NCI-H524 treated with DMSO at 0.1 percent for 48 hours (cell line): ENCODE results near the gene BCAR3.
"Not testable (repeated sequence)": the region's sequence is repeated elsewhere in the genome, so short reads cannot be mapped to it uniquely, and the experiment has no call there.

Source experiments
- DNase-seq: peaks from one replicate; lab custom pipeline; 2025; lab: John Stamatoyannopoulos, UW

BCAR3 gene

GRCh38 chr1:93705892-93706500, 24.4 kb upstream of the BCAR3 start:
- no peak for DNase-seq

- DNase-seq, result no peak
Measured at GRCh38 chr1:93704052-93704451, 22.4 kb upstream of the BCAR3 start.

GRCh38 chr1:93703643-93704042, 22.0 kb upstream of the BCAR3 start:
- no peak for DNase-seq

DNA sequence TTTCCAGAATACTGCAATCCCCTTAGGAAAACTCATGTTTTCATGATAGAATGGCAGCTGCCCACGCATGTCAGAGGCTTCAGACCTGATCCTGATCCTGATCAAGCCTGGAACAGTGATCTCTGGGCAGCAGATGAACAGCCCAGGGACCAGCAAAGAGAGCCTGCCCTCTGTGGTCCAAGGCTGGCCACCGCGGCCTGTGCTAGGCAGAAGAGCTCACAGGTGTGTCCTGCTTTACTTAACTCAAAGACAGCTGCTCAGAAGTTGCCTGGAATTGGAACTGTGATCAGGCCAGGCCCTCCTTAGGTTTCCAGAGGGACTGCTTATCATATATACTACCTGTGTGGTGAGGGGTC, 21.2 kb upstream of the BCAR3 start:
- DNase-seq, result no peak

DNA sequence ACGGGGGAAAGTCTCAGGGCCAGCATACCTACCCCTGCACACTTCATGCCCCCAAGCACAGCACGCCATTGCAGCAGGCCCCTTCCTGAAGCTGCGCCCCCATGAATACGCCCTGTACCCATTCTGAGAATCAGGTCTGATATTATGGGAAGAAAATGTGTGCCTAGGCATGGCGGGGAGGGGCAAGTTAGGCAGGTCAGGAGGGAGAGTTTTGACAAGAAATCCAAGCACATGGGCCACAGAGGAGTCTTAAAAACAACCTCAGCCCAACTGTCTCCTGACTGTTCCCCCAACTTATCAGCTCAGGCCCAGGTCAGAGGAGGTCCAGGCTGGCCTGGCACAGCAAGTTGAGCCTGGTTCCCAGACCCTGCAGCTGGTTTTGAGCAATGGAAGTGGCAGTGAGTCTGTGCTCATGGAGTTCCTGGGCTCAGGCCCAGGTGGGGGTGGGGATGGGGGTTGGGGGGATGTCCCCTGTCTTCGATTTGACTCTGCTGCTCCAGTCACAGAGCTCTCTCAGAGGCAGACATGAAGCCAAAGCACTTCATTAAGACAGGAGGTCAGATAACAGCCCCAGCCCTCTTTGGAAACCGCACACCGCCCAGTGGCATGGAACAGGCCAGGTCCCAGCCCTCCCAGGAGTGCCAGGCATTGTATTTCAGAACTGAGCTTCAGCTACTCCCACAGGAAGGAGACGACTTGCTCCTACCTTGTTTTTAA, 20.6 kb upstream of the BCAR3 start:
- DNase-seq, result no peak

DNA sequence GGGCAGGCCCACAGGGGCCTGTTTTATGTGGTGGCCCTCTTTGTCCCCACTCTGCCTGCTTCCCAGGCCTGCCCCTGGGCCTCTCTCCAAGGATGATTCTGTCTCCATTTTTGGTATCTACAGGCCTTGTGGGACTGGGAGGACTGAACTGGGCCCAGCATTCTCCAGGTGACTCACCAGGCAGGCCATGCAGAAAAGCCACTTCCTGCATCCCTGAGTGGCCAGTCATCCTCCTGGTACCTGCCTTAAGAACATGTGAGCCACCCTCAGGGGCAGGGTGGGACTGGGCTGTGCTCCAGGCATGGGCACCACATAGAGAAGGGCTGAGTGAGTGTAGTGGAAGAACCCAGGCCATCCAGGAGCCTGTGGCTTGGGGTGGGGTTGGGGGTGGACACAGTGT, 20.0 kb upstream of the BCAR3 start:
- DNase-seq, result no peak

DNA sequence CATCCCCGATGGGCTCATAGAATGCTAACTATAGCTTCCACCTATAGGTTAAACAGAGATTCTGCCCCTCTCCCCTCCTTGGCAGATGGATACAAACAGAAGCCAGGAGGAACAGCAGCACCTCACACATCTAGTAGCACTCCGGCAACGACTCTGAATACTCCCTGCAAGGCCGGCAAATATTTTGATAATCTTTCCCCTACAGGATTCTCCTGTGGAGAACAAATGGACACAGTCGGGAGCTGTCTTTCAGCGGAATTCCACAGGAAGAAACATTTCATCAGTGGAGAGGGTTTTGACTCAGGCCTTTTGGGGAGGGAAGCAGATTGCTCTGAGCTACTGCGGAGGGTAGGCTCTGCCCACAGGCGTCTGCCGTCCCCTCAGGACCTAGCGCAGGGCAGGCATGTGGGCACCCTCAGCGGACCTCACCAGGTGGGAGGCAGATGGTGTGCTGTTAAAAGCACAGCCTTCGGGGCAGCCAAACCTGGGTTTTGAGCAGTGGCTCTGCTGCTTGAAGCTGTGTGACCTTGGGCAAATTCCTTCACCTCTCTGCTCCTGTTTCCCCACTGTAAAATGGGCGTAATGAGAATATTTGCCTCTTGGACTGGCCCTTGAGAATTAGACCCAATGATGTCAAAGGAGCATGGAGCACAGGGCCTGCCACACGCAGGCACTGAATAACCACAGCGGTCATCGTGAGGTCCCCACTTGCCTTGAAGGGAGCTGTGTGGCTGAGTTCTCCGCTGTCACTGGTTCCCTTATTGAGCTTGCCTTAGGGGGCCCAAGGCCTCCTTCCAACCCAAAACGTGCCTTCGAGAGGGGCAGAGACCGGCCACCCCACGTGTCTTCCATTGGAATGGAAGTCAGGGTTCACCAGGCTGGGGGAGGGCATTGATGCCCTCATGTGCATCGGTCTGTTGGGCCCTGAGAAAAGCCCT, 19.2 kb upstream of the BCAR3 start:
- no peak for DNase-seq

DNA sequence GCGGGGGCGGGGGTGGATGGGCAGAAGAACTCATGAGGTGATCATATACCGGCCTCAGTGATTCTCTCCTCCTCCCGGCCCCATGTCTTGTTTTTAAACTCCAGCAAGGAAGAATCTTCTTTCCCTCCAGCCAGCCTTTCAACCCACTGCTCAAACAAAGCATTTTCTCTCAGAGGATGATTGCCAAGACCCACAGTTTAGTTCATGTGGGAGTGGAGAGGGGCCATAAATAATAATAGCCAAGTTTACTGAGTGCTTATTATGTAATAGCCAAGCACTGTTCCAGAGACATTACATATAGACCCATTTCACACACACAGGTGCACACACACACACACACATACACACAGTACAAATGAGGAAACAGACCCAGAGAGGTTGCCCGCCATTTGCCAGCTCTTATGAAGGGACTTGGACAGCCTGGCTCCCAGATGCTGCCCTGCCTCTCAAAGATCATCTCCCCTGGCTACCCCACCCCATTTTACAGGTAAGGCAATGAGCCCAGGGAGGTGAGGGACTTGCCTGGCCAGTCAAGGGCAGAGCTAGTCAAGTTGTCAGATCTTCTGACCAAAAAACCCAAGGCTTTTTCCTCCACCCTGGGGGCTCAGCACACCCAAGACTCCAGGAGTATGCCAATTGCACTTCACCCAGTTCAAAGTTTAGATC, 18.0 kb upstream of the BCAR3 start:
- DNase-seq, result no peak

DNA sequence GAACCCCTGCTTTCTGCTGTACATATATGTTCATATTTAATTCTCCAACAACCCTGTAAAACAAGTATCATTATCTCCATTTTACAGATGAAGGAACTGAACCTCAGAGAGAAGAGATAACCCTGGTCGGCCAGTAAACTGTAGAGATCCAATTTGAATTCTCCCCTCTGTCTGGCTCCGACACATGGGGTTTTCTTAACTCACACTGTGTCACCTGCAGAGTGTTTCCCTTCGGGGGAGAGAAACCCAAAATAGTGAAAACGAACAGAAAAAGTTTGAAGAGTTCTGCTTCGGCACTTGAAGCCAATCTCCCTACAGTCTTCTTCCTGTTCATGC, 17.4 kb upstream of the BCAR3 start:
- no peak for DNase-seq

DNA sequence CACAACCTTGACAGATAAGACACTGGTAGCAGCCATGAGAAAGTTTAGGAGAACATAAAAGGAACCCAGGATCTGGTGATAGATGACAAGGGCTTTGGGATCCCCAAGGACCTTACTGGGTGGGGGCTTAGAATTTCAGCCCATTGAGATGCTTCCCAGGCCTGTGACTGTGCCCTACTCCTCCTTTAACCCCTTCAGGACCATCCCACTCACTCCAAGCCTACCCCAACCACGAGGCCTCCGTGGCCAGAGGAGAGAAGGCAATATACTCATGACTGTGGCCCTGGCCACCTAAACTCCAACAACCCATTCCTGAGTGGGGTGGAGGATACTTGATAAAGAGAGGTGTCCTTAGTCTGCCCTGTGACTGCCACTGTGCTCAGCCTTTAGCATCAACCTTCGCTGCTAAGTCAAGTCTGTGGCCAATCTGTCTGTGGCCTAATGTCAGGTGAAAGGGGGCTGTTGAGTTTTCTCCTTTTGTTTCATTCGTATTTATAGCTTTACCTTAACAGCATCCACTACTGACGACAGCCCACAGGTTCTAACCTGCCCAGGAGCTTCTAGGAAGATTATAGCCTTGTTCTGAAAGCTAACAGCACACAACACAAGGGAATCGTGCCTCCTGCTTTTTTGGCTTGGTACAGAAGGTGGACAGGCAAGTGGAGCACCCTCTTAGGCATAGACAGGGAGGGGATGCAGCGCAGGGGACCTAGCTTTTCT, 16.9 kb upstream of the BCAR3 start:
- no peak for DNase-seq

GRCh38 chr1:93697566-93697965, 15.9 kb upstream of the BCAR3 start:
- not testable (repeated sequence) for DNase-seq

DNA sequence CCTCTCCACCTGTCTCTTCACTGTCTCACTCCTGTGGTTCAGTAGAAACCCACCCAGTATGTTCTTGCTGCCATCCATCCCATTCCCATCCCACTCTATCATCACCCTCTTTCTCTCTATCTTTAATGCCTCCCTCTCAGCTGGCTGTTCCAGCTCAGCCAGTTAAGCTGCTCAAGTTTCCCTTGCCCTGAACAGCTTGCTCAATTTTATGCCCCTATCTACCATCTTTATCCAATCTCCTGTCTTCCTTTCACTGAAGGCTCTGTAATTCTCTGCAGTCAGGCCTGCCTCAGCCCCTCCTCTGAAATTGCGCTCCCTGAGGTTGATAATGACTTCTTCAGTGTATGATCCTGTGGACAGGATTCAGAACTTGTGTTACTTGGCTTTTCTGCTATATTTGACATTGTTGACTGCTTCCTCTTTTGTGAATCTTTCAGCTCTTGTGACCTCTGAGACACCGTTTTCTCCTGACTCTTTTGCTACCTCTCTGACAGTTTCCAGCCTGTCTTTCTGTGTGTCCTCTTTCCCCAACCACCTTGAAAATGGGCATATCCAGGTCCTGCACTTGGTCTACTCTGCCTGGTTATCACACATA, 13.9 kb upstream of the BCAR3 start:
- no peak for DNase-seq

GRCh38 chr1:93694819-93695218, 13.2 kb upstream of the BCAR3 start:
- DNase-seq, result no peak

GRCh38 chr1:93694039-93694438, 12.4 kb upstream of the BCAR3 start:
- DNase-seq, result no peak

- no peak for DNase-seq
Measured at GRCh38 chr1:93692983-93693591, 11.4 kb upstream of the BCAR3 start.

- DNase-seq, result no peak
Measured at GRCh38 chr1:93692451-93692861, 10.8 kb upstream of the BCAR3 start.

DNA sequence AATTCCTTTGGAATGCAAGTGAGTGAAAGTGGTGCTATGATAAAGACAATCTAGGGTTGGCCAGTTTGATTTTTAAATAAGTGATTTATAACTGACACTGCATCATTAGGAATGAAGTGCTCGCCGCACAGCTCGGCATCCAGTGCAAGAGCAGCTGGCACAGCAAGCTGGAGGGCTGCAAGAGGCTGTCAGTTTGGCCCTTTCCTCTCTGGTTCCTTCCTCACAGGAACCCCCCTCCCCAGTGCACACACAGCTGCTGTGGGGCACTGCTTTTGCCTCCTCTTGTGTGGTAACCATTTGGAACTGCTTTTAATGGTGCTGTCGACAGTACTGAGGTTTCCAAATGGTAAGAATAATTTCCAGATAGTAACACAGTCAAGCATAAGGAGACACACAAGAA, 10.4 kb upstream of the BCAR3 start:
- peak; percentile 34 for DNase-seq

DNA sequence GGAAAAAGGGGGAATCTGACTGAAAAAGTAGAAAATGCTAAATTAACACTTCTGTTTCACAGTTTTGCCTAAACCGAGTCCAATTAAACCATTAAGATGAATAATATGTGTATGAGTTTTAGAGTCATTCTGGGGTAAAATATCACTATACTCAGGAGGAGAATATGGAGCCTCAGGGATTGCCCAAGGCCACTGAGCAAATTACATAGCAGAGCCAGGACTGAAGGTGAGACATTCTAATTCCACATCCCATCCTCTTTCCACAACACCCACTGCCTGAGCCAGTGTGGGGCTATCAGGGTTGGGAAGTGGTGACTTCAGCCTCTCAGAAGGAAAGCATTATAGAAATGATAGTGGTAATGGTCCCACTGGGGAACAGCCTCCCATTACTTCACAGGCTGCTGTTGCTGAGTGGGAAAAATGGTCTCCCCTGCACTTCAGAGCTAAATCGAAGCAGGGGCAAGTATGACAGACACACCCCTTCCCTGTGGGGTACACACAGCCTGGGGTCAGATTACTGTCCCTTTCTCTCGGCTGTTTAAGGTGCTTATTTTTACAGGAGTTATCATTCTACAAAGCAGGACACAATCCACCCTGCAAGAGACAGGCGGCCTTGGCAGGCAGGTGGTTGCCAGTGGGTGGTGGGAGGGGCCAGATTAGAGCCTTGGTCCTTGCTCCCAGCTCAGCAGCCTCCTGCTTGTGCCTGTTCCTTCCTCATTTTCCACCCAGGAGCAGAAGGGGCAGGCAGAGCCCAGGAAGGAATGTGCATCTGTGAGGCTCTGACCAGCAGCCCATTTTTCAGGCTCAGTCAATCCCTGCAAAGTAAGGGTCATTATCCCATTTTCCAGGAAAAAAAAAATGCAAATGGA, 9.5 kb upstream of the BCAR3 start:
- no peak for DNase-seq

GRCh38 chr1:93690341-93690740, 8.7 kb upstream of the BCAR3 start:
- DNase-seq, result no peak
